ENCODE measurements around the gene OR5A2. TPM values are rescaled to one million over a fixed set of nuclear protein-coding genes. Genes with fewer than 3 reads are reported as not detected.

The OR5A2 gene
- total and polyA plus RNA-seq, 4 donors = not detected

Other genes starting within 250 kb of the OR5A2 start
- 10 to 100 TPM; 27.0 to 27.1 TPM for gene MPEG1, start 213.5 kb downstream of the OR5A2 start, total RNA-seq
- 10 to 100 TPM in 1 of 2 donors, 1 to 10 TPM in 1; 4.3 to 23.0 TPM for gene MPEG1, start 213.5 kb downstream of the OR5A2 start, polyA plus RNA-seq
- gene OR5AN1, start 67.5 kb downstream of the OR5A2 start, total RNA-seq = not detected
- not detected for gene OR5AN1, start 67.5 kb downstream of the OR5A2 start, polyA plus RNA-seq
- not detected for gene OR5A1, start 10.1 kb upstream of the OR5A2 start, total RNA-seq
- gene OR5A1, start 10.1 kb upstream of the OR5A2 start, polyA plus RNA-seq = not detected
- not detected for gene OR4D6, start 30.5 kb upstream of the OR5A2 start, total RNA-seq
- gene OR4D6, start 30.5 kb upstream of the OR5A2 start, polyA plus RNA-seq = not detected
- gene OR4D10, start 46.9 kb upstream of the OR5A2 start, total RNA-seq = not detected
- gene OR4D10, start 46.9 kb upstream of the OR5A2 start, polyA plus RNA-seq = not detected
- gene OR4D11, start 77.2 kb upstream of the OR5A2 start, total RNA-seq = not detected
- gene OR4D11, start 77.2 kb upstream of the OR5A2 start, polyA plus RNA-seq = not detected
- not detected for gene OR4D9, start 85.1 kb upstream of the OR5A2 start, total RNA-seq
- not detected for gene OR4D9, start 85.1 kb upstream of the OR5A2 start, polyA plus RNA-seq
- 10 to 100 TPM; 40.4 to 42.4 TPM for gene OSBP, start 189.4 kb upstream of the OR5A2 start, total RNA-seq
- 10 to 100 TPM; 15.0 to 19.5 TPM for gene OSBP, start 189.4 kb upstream of the OR5A2 start, polyA plus RNA-seq
- gene PATL1, start 242.6 kb upstream of the OR5A2 start, total RNA-seq = 10 to 100 TPM; 23.7 to 29.6 TPM
- 1 to 10 TPM; 8.2 to 9.6 TPM for gene PATL1, start 242.6 kb upstream of the OR5A2 start, polyA plus RNA-seq

Measured in aorta (tissue), 4 donors.